Skin of body (tissue), 2 donors: ENCODE measurements around the gene CWF19L2. TPM values are rescaled to one million over a fixed set of nuclear protein-coding genes. Genes with fewer than 3 reads are reported as not detected.
A peak's percentile ranks its signal among the peaks of the same experiment; 100 is the strongest.
"Not testable (repeated sequence)": the region's sequence is repeated elsewhere in the genome, so short reads cannot be mapped to it uniquely, and the experiment has no call there.

Experiments
- DNase-seq: peaks from one replicate; lab custom pipeline; 2025; lab: John Stamatoyannopoulos, UW
- total RNA-seq: library from RNA; depleted of rRNA; stranded (reverse); fragments of >200 nt; gene quantifications from one replicate; pipeline ENCODE4 v1.2.3, GENCODE V29; 2014

The CWF19L2 gene
- total RNA-seq, 1 donor from 2014 or later: 23.0 TPM

DNA sequence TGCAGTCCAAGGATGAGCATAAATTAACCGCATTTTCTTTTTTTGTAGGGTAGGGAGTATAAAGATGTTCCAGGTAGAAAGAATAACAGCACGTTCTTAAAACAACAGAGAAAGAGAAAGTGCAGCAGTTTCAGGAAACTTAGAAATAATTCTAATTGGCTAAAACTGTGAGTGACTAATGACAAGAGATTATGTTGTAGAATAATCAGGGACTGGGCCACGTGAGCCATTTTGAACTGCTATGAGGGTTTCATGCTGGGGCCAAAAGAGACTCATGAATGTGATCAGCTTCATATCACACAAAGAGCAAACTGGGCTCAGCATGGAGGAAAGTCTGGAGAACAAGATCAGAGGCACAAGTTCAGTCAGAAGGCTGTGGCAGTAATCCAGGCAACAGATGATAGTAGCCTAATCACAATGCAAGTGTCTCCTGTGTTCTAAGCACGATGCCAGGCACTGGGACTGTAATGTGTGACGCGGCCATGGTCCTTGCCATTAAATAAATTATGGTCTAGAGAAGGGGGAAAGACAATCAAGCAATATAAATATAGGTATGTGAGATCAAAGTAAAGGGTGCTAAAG lies 17.9 kb downstream of the CWF19L2 start:
- no peak for DNase-seq

GRCh38 chr11:107438148-107438547 lies 19.5 kb downstream of the CWF19L2 start:
- DNase-seq: no peak

DNA sequence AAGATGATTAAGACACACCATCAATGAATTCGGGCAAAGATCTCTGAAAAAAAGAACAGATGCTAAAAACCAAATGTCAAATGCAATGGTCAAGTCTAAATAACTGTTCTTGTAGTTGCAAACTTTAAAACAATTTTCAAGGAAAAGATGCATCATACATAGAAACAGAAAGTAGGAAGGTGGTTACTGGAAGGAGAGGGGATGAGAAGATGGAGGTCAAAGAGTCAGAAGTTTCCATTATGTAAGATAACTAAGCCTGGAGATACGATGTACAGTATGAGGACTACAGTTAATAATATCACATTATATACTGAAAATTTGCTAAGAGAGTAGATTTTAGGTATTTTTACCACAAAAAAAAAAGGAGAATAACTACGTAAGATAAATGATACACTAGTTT lies 27.1 kb downstream of the CWF19L2 start:
- DNase-seq: no peak

DNA sequence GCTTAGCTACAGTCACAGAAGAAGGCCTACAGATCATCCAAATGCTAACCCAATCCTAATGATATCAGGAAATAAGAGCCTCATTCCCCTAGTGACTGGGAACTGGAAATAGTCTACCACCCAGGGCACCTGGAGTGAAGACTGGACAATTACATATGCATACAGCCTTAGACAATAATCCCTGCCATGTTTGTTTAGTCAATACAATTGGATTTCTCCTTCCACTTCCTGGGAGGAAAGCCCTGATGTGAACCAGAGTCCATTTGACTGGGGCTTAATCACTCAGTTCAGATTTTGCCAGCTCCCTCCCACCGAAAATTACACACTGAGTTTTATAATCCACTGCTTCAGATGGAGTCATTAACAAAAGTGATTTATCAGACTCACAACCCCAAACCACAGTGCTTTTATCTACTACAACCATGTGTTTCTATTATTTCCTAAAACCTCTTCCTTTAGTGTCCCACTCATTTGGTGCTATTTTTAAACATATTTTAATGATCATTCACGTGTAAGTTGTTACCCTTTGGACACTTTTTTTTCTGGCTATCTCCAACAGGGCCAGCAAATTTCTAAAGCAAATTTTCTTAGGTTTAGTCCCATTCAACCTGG lies 29.9 kb downstream of the CWF19L2 start:
- no peak for DNase-seq

DNA sequence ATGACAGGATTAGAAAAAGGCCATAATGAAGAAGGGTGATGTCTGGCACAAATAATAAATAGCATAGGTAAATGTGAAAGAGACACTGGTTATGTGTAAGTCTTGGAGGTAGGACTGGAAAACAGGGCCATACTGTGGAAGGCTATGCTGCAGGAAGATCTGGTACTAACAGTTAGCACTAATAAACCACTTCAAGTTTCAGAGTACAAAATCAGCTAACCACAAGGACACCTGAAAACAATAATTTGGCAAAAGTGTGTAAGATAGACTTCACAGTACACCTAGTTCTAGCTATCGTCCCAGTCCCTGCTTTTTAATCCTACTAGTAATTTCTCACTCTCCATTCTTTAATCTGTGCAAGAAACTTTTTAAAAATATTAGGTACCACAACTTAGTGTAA lies 44.3 kb downstream of the CWF19L2 start:
- DNase-seq: no peak

DNA sequence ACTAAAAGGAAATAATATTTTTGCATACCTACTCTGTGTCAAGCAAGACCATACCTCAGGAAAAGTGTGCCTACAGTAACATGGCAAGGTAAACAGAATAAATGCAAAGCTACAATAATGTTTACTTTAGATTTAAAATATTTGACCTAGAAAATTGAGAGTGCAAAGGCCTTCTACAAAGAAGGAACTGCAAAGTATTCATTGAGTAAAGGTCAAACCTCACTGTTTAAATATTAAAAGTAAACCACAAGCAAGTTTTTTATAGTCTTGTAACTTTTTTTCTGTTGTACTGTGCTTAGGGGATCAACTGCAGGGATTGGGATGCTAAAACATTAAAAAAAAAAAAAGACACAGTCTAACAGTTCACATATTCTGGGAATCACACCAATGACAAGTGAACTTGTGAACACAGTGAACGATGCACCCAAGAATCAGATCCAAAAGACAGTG lies 48.8 kb downstream of the CWF19L2 start:
- no peak for DNase-seq

DNA sequence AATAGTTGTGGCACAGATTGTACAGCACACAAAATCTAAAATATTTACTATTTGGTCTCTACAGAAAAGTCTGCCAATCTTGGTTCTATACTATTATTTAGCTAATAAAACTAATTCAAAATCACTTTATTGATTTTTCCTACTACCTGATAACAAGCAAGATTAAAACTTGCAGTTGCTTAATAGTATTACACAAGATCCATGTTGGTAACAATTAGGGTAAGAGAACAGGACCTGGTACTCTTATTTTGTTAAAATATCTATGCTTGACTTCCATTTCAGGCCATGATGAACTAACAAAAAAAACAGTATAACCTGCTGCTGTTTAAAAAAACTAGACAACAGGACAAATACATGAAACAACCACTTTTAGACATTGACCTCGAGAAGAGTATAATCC lies 52.4 kb downstream of the CWF19L2 start:
- DNase-seq: no peak

GRCh38 chr11:107401131-107401530 lies 56.5 kb downstream of the CWF19L2 start:
- DNase-seq: not testable (repeated sequence)

DNA sequence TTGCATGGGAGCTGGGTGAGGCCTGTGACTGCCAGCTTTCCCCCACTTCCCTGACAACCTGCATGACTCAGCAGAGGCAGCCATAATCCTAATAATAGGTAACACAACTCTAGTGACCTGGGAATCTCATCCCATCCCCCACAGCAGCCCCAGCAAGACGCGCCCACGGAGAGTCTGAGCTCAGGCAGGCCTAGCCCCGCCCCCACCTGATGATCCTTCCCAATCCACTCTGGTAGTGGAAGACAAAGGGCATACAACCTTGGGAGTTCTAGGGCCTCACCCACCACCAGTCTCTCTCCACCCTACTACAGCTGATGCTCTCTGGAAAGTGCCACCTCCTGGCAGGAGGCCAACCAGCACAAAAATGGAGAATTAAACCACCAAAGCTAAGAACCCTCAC lies 60.3 kb downstream of the CWF19L2 start:
- no peak for DNase-seq

DNA sequence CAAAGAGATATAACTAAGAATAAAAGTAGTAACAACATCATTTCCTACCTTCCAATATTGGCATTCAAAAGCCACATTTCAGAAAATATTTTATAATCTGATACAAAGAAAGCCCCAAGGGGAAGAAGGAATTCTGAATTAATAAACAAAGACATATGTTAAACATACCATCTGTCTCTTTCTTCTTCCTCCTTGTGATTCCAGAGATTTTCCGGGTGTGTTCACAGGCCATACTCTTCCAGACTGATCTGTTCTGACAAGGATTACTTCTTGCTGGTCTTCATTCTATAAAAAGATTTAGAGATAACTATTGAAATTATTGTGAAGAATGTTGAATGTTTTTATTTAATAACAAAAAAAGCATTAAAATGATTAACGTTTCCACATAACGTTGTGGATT lies 65.0 kb downstream of the CWF19L2 start:
- peak; percentile 8 for DNase-seq

DNA sequence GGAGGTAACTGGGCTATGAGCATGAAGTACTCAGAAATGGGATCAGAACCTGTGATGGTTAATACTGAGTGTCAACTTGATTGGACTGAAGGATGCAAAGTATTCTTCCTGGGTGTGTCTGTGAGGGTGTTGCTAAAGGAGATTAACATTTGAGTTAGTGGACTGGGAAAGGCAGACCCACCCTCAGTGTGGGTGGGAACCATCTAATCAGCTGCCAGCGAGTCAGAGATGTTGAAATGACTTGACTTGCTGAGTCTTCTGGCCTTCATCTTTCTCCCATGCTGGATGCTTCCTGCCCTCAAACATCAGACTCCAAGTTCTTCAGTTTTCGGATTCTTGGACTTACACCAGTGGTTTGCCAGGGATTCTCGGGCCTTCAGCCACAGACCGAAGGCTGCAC lies 66.9 kb downstream of the CWF19L2 start:
- not testable (repeated sequence) for DNase-seq

- no peak for DNase-seq
Observed at GRCh38 chr11:107387666-107388065, 70.0 kb downstream of the CWF19L2 start.

DNA sequence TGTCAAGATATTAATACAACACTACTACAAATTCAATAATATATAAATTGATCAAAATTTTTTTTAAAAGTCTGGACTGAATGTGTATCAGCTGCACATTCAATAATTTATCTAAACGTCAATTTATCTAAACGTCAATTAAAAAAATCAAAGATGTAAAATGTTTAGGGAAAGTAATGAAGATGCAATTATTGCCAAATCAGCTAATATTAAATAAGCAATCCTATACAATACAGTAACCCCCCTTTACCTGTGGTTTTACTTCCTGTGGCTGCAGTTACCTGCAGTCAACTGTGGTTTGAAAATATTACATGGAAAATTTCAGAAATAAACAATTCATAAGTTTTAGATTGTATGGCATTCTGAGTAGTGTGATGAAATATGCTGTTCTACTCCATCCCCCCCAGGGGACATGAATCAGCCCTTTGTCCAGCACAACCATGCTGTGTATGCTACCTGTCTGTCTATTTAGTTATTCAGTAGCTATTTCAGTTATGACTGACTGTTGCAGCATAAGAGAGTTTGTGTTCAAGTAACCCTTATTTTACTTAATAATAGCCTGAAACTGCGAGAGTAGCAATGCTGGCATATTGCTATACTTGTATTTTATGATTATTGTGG lies 72.2 kb downstream of the CWF19L2 start:
- DNase-seq: no peak

DNA sequence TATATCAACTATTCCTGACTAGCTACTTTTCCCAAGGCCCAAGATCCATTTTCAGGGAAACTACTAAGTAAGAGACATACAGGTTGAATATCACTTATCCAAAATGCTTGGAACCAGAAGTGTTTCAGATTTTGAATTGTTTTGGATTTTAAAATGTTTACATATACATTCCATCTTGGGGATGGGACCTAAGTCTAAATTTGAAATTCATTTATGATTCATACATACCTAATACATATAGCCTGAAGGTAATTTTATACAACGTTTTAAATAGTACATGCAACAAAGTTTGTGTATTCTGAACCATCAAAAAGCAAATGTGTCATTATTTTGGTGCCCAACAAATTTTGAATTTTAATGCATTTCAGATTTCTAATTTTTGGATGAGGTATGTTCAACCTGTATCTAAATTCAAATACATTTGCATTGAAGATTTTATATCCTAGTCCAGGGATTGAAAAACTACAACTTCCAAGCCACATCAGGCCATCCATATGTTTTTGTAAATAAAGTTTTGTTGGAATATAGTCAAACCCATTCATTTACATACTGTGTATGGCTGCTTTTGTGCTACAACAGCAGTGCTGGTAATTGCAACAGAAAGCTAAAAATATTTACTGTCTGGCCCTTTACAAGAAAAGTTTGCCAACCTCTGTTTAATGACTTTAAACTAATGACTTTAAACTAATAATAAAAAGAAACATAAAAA lies 73.3 kb downstream of the CWF19L2 start:
- DNase-seq: no peak

GRCh38 chr11:107372439-107372838 lies 85.2 kb downstream of the CWF19L2 start:
- DNase-seq: no peak

GRCh38 chr11:107370390-107370789 lies 87.2 kb downstream of the CWF19L2 start:
- no peak for DNase-seq

- DNase-seq: no peak
Observed at GRCh38 chr11:107359701-107360100, 97.9 kb downstream of the CWF19L2 start.

- no peak for DNase-seq
Observed at GRCh38 chr11:107357877-107358276, 99.7 kb downstream of the CWF19L2 start.

- no peak for DNase-seq
Observed at GRCh38 chr11:107354780-107355179, 102.8 kb downstream of the CWF19L2 start.

DNA sequence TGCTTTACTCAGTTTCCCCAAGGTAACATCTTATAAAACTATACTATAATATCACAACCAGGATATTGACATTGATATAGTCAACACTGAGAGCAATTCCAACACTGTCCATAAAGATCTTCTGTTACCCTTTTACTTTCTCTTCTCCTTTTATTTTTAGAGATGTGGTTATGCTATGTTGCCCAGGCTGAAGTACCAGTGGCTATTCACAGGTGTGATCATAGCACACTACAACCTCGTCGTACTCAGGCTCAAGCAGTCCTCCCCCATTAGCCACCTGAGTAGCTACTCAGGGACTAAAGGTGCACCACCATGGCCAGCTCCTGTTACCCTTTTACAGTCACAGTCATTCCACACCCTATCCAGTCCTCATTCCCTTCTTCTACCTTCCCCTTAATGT lies 119.7 kb downstream of the CWF19L2 start:
- no peak for DNase-seq

DNA sequence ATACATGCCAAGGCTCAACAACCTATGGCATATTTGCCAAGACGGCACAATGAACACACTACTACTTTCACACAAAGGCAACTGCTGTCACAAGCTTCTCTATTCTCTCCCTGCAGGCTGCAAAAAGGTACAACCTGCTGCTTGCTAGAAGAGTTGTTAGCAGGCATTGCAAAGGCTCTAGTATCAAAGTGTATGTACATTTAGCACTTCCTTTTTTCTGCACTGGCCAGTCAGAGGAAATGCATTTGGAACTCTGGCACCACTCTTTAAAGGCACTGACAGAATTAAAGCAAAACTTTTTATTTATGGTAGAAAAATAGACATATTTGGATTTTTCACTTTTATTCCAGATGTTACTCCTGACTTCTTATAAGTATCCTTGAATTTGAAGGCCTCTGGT lies 125.9 kb downstream of the CWF19L2 start:
- no peak for DNase-seq

- no peak for DNase-seq
Observed at GRCh38 chr11:107329164-107329563, 128.5 kb downstream of the CWF19L2 start.
